NB4 (cell line): ENCODE measurements around the gene TUBA8.

ENCODE experiments used
- CTCF ChIP-seq: IDR thresholded peaks from one replicate; pipeline ENCODE4 v1.5.1; 2012; ENCODE audit warnings: low read depth, low read length
- POLR2A ChIP-seq: IDR thresholded peaks from 2 replicates; pipeline ENCODE4 v1.6.1; 2011; ENCODE audit warnings: mild to moderate bottlenecking; ENCODE audit not compliant: insufficient read length; ENCODE audit errors: extremely low read depth

- TF ChIP-seq CTCF = no peak
- TF ChIP-seq POLR2A = no peak
These were observed 16.9 kb upstream of the TUBA8 start for GRCh38 chr22:18093661-18094060.
